GM18505 (cell line): Measurements from ENCODE around the gene METAP2.
A peak's percentile ranks its signal among the peaks of the same experiment; 100 is the strongest.
"Not testable (repeated sequence)": the region's sequence is repeated elsewhere in the genome, so short reads cannot be mapped to it uniquely, and the experiment has no call there.

Experiments used
- ATAC-seq: cut with Tn5 transposase; IDR thresholded peaks from one replicate; pipeline ENCODE4 v1.9.1; 2021; ENCODE audit not compliant: unreplicated experiment
- POLR2A ChIP-seq: IDR thresholded peaks from 4 replicates; pipeline ENCODE4 v1.6.1; 2011; ENCODE audit warnings: borderline replicate concordance; ENCODE audit not compliant: insufficient read depth, insufficient read length; ENCODE audit errors: extremely low read depth

Gene METAP2

DNA sequence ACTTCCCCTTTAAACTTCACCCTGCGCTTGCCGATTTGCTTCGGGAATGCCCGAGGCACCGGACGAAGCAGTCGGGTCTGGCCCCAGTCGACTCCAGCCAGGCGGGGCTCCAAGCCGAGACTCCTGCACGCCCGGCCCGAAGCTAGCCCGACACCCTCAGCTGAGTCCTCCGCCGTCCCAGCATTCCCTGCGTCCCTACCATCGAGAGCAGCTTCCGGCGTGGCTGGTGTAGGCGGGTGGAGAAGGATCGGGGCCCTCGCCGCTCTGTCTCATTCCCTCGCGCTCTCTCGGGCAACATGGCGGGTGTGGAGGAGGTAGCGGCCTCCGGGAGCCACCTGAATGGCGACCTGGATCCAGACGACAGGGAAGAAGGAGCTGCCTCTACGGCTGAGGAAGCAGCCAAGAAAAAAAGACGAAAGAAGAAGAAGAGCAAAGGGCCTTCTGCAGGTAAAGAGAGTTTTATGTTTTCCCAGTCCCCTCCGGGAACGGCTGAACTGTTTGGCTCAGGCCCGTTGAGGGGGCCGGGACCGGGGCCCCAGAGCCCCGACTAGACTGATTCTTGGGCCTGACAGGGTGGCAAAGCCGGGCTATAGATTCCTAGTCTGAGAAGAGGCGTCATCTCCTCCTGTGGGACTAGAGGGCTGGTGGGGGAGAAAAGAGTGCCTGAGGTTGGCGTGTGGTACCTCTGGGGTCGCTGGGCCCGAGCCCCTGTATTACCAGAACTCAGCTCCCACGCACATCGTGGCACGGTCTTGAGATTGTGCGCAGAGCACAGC is at the start of gene METAP2:
METAP2 (plus strand) TSS at position 269 of the 776 bp plus-strand sequence; CDS start at position 297, 28 bp downstream.
- peak; percentile 99 for ATAC-seq

DNA sequence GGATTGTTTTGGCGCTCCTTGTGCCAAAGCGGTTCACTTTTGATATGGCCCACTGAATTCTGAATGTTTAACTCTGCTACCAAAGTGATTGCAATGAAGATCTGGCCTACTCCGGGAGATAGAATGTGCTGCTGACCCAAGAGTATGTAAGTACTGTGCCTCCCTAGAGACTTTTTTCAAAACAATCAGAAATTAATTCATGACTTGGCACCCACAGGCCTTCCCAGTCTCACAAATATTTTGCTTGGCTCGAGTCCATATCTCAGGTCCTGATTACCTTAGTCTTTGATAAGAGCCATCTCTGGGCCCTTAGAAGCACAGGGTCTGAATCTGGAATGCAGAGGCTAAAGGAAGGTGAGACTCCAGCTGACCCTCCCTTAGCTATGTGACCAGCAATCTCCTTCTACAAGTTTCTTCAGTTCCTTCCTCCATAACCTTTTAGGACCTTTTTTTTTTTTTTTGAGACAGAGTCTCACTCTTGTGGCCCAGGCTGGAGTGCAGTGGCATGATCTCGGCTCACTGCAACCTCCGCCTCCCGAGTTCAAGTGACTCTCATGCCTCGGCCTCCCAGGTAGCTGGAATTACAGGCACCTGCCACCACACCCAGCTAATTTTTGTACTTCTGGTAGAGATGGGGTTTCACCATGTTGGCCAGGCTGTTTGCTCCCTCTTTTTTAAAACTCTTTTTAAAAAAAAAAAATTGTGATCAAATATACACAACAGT is 49.5 kb upstream of the METAP2 start:
- TF ChIP-seq POLR2A: no peak
- no peak for ATAC-seq

More for the DNA sequence above, at the start of gene METAP2:
- peak; percentile 98 for TF ChIP-seq POLR2A

DNA sequence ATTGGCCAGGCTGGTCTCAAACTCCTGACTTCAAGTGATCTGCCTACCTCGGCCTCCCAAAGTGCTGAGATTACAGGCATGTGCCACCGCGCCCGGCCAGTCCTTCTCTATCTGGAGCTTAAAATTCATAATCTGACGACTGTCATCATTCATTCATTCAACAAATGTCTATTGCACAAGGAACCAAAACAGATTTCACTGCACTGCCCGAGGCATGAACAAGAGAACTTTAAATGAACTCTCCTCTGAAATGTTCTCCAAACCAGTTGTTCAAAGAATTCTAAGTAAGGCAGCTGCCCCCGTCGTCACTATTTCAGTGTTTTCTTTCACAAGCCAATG is 44.8 kb upstream of the METAP2 start:
- TF ChIP-seq POLR2A: no peak
- no peak for ATAC-seq

DNA sequence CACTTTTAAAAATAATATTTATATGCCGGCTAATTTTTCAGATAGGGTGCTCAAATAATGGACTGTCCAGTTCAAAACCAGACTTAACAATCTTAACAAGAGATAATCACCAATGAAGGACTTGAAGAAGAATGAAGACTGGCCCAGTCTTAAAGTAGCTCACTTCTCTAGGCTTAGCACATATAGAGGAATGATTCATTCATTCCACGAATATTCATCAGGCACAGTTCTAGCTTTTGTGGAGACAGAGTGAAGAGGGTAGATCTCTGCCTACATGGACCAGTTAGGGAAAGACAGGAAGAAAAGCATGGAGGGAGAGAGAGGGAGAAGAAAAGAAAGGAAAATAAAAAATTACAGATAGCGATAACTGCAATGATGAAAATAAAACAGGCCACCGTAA is 42.8 kb upstream of the METAP2 start:
- no peak for TF ChIP-seq POLR2A
- ATAC-seq: no peak

DNA sequence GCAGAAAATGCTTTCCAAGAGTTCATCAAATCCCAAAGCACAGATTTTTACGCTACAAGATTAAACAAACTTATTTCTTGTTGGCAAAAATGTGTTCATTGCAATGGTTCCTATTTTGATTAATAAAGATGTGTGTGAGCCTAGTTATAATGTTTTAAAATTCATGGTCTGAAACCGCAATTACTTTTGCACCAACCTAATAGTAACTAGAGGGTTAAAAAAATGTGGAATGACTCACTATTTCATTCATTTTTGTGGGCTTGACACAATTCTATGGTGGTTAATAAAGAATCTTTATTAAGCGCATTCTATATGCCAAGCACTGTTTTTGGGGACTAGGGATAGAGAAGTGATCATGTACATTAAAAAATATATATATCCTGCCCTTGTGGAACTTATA is 38.6 kb upstream of the METAP2 start:
- no peak for ATAC-seq

DNA sequence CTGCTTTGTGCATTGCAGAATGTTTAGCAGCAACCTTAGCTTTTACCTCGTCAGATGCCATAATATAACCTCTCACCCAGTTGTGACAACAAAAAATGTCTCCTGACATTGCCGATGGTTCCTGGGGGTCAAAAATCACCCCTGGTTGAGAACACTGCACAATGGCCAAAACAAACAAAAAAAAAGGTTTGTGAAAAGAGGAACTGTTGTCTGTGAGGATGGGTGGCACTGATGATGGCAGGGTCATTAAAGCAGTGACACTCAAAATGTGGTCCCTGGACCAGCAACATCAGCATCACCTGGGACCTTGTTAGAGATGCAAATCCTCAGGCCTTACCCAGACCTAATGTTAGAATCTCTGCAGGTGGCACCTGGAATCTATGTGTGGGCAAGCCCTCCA is 36.4 kb upstream of the METAP2 start:
- no peak for ATAC-seq
- no peak for TF ChIP-seq POLR2A

More for the DNA sequence above, 38.6 kb upstream of the METAP2 start:
- TF ChIP-seq POLR2A: no peak

DNA sequence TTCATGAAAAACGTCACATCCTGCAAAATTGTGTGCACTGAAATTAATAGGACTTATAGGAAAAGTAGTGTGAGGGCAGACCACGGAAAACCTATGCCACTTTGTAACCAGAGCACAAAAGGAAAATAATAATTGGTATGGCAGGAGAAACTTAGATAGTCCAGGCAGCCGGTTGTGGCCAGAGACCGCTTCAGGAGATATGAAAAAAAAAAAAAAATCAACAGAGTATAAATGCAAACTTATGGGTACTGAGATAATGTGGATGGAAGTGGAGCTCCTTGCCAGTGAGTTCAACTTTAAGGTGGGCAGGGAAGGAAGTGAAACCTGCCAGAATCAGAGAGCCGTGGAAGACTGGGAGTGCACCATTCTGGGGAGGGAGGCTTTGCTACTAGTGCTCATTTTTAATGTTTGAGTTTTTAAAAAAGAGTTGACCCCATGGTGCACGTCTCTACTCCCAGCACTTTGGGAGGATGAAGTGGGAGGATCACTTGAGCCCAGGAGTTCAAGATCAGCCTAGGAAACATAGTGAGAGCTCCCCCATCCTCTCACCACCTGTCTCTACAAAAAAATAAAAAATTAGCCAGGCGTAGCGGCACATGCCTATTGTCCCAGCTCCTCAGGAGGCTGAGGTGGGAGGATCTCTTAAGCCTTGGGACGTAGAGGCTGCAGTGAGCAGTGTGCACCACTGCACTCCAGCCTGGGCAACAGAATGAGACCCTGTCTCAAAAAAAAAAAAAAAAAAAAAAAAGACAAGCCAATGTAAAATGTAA is 34.3 kb upstream of the METAP2 start:
- no peak for TF ChIP-seq POLR2A
- no peak for ATAC-seq

DNA sequence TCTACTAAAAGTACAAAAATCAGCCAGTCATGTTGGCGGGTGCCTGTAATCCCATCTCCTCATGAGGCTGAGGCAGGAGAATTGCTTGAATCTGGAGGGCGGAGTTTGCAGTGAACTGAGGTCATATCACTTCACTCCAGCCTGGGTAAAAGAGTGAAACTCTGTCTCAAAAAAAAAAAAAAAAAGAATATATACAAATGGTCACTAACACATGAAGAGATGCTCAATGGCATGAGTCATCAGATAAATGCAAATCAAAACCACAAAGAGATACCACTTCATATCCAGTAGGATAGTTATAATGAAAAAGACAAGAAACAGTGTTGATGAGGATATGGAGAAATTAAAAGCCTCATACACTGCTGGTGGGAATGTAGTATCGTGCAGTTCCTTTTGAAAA is 33.6 kb upstream of the METAP2 start:
- ATAC-seq: no peak
- no peak for TF ChIP-seq POLR2A

DNA sequence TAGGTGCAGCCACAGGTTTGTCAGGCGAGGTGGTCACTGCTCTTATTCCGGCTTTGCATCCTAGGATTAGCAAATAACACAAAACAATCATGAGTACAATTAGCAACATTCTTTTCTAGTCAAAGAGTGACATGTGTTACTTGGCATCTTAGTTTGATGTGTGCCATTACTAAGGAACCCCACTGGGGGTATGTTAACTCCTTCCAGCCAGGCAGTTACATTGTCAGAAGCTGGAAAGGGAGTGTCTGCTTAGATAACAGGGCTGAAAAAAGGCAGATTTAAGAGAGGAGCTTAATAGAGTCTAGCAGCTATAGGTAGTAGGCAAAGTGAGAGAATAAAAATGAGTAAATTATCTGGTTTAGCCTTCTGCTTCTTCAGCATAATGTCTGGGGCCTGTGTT is 30.5 kb upstream of the METAP2 start:
- no peak for ATAC-seq
- TF ChIP-seq POLR2A: no peak

DNA sequence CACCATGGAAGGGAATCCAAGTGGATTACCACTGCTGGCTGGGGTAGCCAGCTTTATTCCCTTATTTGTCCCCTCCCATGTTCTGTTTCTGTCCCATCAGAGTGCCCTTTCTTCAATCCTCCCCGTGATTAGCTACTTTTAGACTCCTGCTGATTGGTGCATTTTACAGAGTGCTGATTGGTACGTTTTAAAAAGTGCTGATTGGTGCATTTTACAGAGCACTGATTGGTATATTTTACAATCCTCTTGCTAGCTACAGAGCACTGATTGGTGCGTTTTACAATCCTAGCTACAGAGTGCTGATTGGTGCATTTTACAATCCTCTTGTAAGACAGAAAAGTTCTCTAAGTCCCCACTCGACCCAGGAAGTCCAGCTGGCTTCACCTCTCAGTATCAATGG is 28.9 kb upstream of the METAP2 start:
- not testable (repeated sequence) for ATAC-seq

DNA sequence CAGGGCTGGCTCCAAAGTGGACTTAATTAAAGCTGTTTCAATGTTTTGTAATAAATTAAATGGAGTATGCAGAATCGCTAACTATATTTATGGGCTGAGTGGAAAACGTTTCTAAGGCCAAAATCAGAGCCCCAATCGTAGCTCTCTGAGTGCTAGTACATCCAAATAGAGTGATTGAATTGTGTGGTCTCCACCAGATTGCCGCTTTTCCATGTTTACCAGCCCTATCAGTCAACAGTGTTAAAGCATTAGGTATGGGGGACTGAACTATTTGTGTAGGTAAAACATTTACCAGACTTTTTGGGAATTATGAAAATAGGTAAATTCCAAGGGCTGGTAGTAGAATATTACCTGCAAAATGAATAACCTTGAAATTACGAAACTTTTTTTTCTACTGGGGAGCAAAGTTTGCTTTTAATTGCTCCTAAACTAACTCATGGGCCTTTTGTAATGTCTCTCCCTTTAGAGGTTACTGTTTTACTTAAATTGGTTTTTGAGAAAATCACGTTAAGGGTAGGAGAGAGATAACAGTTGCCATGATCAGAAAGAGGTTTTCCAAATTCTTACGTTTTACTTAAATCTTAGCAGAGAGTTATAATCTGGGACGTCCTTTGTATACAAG is 28.0 kb upstream of the METAP2 start:
- no peak for ATAC-seq
- no peak for TF ChIP-seq POLR2A

DNA sequence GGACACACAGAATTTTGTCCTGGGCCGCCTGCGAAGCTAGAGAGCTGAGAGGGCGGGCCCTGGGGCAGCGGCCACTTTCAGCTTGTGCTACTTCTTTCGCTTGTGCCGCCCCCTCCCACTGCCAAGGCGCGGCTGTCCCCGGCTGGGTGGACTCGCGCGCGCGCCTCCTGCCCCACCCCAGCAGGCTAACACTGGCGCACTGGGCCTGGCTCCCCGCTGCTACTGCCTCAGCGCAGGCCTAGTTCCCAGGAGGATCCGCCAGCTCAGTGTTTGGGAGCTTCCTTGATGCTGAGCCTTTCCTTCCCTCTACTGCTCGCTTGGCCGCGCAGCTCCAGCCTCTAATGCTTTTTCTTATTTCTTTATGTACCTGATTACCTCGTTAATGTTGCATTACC is 27.4 kb upstream of the METAP2 start:
- no peak for ATAC-seq
- no peak for TF ChIP-seq POLR2A

DNA sequence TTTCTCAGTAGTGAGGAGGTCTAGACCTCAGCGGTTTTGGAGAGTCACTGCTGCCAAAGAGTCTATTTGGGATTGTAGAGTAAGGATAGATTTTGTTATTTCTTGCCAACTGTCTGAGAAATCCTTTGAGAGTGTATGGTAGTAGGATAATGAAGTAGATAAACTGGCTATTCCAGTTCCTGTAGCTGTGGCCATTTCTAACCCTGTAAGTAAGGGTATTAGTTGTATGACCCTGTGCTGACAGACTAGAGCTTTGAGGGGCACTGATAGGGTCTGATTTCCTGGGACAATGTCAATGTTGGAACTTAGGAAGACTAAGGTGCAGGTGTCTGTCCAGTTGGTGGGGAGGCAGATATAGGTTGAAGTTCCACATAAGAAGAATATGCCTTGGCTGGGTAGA is 24.3 kb upstream of the METAP2 start:
- not testable (repeated sequence) for ATAC-seq

DNA sequence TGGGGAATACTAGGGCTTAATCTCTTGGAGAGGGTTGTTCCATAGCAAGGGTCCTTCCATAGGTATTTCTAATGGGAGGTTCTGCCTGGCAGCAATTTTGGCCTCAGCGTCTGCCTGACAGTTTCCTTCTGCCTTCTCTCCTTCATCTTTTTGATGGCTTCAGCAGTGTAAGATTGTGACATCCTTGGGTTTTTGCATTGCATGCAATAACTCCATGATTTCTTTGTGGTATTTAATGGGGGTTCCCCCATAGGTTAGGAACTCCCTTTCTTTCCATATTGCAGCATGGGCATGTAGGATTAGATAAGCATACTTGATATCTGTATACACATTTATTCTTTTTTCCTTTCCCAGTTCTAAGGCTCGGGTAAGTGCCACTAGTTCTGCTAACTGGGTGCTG is 21.5 kb upstream of the METAP2 start:
- not testable (repeated sequence) for ATAC-seq

DNA sequence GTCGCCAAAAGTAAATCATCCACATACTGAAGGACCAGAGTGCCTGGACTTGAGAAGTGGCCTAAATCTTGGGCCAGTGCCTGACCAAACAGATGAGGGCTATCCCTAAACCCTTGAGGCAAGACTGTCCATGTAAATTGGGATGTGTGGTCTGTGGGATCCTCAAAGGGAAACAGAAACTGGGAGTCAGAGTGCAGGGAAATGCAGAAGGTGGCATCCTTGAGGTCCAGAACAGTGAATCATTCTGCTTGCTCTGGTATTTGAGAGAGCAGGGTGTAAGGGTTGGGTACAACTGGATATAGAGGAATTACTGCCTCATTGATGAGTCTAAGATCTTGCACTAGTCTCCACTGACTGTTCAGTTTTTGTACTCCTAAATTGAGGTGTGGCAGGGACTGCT is 20.1 kb upstream of the METAP2 start:
- not testable (repeated sequence) for ATAC-seq

DNA sequence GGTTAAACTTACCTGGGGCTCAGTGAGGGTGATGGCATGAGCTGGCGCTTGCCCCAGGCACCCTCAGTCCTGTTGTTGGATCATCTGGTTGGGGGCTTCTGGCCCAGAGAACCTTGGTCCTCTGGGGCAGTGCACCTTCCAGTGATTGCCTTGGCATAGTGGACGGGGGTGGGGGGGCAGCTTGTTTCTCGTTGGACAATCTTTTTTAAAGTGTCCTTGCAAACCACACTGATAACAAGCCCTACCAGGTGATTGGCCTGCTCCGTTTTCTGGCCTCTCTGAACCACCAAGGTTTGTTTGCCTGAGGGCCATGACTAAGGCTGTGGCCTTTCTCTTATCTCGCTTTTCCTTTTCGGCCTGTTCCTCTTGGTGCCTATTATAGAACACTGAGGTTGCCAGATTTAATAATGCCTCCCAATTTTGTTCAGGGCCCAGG is 19.2 kb upstream of the METAP2 start:
- not testable (repeated sequence) for ATAC-seq

DNA sequence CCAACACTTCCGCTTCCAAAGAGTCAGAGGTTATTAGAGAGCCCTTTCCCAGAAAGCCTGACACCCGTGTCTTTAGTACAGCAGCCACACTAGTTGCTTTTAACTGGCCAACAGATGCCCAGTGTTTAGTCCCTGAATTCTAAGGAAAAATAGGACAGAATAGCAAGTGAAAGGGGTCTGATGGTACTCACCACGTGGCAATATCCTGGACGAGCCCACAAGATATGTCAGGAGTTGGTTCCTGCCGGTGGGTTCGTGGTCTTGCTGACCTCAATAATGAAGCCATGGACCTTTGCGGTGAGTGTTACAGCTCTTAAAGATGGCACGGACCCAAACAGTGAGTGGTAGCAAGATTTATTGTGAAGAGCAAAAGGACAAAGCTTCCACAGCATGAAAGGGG is 16.3 kb upstream of the METAP2 start:
- ATAC-seq: not testable (repeated sequence)
